Measurements from ENCODE around the gene ZNF775.
A peak's percentile ranks its signal among the peaks of the same experiment; 100 is the strongest.
"Not testable (repeated sequence)": the region's sequence is repeated elsewhere in the genome, so short reads cannot be mapped to it uniquely, and the experiment has no call there.

The ZNF775 gene

DNA sequence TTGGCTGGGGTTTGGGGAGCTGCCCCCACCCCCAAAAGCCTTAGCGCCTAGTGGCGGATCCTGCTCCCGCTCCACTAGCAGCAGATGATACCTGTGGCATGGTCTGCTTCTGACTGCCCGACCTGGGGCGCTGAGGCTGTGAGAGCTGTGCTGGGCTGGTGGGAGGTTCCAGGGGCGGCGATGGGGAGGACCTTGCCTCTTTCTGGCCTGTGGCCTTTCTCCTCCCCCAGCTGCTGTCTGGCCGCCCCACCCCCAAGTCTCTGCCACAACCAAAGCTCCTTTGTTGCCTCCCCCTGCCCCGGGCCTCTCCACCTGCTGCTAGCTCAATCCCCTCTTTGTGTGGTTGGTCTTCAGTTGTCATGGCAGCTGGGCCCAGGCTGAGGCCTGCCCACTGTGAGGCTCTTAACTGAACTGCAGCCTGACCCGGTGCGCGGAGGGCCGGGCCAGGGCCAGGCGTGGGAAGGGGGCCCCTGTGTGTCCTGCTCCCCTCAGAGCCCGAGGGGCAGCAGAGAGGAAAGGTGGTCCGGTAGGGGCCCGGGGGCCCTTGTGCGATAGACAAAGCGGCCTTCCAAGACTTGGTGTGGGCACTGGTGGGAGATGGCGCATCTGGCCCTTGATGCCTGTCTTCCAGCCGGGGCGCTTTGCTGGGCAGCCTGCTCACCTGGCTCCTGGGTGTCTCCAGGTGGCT, 4.7 kb downstream of the ZNF775 start:
- no peak overlapping the region for H3K4me3 ChIP-seq (replicated peaks; ENCODE audit: insufficient read depth, low read length)
- H3K27me3 ChIP-seq (ENCODE audit: insufficient read depth, poor library complexity, severe bottlenecking) = no peaks in the 10 kb centered on the region
- TF ChIP-seq POLR2AphosphoS5 (IDR thresholded peaks at IDR 0.05; ENCODE audit: low read depth) (no peak), GABPA (IDR thresholded peaks at IDR 0.05; ENCODE audit: low read depth) (no peak)
- H3K27ac ChIP-seq (replicated peaks) = peak overlapping the region; percentile 63
- DNase-seq (ENCODE audit: low read depth in 1 of 2, low spot score in 1 of 2) = no peak

DNA sequence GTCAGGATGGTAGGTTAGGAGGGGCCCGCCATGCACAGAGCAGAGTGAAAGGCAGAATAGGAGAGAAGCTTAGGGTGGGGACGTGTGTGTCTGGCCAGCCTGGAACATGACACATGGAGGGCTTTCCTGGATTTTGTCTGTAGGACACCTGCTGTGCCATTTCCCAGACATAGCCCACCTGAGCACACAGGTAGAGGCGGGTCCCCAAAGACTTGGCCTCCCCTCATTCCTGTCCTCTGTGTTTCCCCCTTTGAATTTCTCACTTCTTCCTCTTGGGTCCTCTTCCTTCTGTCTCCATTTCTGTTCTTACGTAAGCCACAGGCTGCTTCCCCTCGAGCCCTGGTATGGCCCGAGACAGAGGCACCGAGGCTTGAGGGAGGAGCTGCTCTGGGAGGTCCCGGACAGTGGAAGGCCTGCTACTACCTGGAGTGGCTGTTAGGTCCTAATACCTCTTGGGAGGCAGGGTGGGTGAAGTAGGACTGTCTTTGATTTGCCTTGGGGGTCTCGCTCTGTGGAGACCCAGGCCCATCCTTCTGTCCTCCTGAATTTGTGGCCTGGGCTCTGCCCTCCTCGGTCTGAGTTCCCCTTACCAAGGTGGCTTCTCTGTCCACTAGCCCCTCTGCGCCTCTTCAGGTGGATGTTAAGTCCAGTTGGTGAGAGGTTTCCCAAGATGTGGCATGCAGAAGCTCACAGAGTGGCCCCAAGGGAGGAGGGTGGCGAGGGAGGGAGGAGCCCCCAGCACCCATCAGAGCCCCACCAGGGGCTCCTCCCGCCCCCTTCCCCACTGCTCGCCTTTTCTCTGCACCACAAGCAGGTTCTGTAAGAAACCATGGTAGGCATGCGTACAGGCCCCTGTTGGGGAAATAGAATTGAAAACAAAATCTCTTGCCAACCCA, 5.5 kb downstream of the ZNF775 start:
- Histone ChIP-seq H3K27ac (replicated peaks) (peak overlapping the region; percentile 63), H3K27me3 (ENCODE audit: insufficient read depth, poor library complexity, severe bottlenecking) (no peaks in the 10 kb centered on the region), H3K4me3 (replicated peaks; ENCODE audit: insufficient read depth, low read length) (no peak overlapping the region)
- TF ChIP-seq POLR2AphosphoS5 (IDR thresholded peaks at IDR 0.05; ENCODE audit: low read depth) (no peak), SPI1 (IDR thresholded peaks at IDR 0.05; ENCODE audit: borderline replicate concordance, low read depth) (peak; percentile 49; the same call in 1 of the 2 replicates)
- peak in 1 of 2 experiments; percentile 78 for DNase-seq (ENCODE audit: low read depth in 1 of 2, low spot score in 1 of 2)

DNA sequence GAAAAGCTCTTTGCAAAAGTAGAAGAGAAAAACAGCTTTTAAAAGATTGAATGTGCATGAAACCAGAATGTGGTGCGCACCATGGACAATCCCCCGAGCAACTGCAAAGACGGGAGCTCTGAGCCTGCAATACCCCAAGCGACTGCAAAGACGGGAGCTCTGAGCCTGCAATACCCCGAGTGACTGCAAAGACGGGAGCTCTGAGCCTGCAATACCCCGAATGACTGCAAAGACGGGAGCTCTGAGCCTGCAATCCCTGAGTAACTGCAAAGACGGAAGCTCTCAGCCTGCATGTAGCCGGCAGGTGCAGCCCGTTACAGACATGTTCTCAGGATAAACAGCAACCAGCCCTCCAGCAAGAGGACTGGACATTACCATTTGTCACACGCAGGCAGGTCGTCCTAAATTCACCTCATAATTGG, 6.2 kb downstream of the ZNF775 start:
- no peak overlapping the region for H3K4me3 ChIP-seq (replicated peaks; ENCODE audit: insufficient read depth, low read length)
- H3K27ac ChIP-seq (replicated peaks) = peak overlapping the region; percentile 63
- no peak for TF ChIP-seq GABPA (IDR thresholded peaks at IDR 0.05; ENCODE audit: low read depth)
- TF ChIP-seq SPI1 (IDR thresholded peaks at IDR 0.05; ENCODE audit: borderline replicate concordance, low read depth) = no peak
- no peak for TF ChIP-seq POLR2AphosphoS5 (IDR thresholded peaks at IDR 0.05; ENCODE audit: low read depth)
- TF ChIP-seq, protein P1, sequence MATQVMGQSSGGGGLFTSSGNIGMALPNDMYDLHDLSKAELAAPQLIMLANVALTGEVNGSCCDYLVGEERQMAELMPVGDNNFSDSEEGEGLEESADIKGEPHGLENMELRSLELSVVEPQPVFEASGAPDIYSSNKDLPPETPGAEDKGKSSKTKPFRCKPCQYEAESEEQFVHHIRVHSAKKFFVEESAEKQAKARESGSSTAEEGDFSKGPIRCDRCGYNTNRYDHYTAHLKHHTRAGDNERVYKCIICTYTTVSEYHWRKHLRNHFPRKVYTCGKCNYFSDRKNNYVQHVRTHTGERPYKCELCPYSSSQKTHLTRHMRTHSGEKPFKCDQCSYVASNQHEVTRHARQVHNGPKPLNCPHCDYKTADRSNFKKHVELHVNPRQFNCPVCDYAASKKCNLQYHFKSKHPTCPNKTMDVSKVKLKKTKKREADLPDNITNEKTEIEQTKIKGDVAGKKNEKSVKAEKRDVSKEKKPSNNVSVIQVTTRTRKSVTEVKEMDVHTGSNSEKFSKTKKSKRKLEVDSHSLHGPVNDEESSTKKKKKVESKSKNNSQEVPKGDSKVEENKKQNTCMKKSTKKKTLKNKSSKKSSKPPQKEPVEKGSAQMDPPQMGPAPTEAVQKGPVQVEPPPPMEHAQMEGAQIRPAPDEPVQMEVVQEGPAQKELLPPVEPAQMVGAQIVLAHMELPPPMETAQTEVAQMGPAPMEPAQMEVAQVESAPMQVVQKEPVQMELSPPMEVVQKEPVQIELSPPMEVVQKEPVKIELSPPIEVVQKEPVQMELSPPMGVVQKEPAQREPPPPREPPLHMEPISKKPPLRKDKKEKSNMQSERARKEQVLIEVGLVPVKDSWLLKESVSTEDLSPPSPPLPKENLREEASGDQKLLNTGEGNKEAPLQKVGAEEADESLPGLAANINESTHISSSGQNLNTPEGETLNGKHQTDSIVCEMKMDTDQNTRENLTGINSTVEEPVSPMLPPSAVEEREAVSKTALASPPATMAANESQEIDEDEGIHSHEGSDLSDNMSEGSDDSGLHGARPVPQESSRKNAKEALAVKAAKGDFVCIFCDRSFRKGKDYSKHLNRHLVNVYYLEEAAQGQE (IDR thresholded peaks at IDR 0.05; ENCODE audit: insufficient replicate concordance, low read depth) = no peak
- TF ChIP-seq, protein P2, sequence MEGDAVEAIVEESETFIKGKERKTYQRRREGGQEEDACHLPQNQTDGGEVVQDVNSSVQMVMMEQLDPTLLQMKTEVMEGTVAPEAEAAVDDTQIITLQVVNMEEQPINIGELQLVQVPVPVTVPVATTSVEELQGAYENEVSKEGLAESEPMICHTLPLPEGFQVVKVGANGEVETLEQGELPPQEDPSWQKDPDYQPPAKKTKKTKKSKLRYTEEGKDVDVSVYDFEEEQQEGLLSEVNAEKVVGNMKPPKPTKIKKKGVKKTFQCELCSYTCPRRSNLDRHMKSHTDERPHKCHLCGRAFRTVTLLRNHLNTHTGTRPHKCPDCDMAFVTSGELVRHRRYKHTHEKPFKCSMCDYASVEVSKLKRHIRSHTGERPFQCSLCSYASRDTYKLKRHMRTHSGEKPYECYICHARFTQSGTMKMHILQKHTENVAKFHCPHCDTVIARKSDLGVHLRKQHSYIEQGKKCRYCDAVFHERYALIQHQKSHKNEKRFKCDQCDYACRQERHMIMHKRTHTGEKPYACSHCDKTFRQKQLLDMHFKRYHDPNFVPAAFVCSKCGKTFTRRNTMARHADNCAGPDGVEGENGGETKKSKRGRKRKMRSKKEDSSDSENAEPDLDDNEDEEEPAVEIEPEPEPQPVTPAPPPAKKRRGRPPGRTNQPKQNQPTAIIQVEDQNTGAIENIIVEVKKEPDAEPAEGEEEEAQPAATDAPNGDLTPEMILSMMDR (IDR thresholded peaks at IDR 0.05; ENCODE audit: insufficient read depth, low read length) = no peak
- no peak for DNase-seq (ENCODE audit: low read depth in 1 of 2, low spot score in 1 of 2)
- no peaks in the 10 kb centered on the region for H3K27me3 ChIP-seq (ENCODE audit: insufficient read depth, poor library complexity, severe bottlenecking)

DNA sequence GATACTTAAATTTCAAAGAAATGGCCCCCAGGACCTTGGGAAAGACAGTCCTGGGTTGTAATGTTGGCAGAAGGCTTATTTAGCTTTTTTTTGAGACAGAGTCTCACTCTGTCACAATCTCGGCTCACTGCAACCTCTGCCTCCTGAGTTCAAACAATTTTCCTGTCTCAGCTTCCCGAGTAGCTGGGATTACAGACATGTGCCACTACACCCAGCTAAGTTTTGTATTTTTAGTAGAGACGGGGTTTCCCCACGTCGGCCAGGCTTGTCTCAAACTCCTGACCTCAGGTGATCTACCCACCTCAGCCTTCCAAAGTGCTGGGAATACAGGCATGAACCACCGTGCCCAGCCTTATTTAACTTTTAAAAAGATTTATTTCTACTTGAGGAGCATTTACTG, 6.8 kb downstream of the ZNF775 start:
- not testable (repeated sequence) for H3K4me3 ChIP-seq (replicated peaks; ENCODE audit: insufficient read depth, low read length); DNase-seq (ENCODE audit: low read depth in 1 of 2, low spot score in 1 of 2); H3K27me3 ChIP-seq (ENCODE audit: insufficient read depth, poor library complexity, severe bottlenecking)
- peak overlapping the region; percentile 48 for H3K27ac ChIP-seq (replicated peaks)

DNA sequence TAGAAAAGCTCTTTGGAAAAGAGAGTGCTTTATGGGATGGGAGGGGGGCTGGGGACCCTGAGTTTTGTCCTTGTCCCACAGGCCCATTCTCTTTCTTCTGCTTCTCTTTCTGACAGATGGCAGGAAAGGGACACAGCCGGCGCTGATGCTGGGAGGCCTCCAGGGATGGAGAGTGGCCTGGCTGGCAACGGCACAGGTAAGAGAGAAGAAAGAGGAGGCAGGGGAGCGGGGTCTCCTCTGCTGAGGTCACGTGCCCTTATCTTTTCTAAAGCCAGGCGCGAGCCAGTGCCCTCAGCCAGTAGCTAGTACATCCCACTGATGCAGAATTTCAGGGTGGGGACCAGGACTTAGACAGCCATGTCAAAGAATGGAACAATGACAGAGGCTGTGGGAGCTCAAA, 9.2 kb downstream of the ZNF775 start:
- Histone ChIP-seq H3K27ac (replicated peaks) (peak overlapping the region; percentile 87), H3K4me3 (replicated peaks; ENCODE audit: insufficient read depth, low read length) (no peak overlapping the region), H3K27me3 (ENCODE audit: insufficient read depth, poor library complexity, severe bottlenecking) (no peaks in the 10 kb centered on the region)
- TF ChIP-seq, protein P1 (IDR thresholded peaks at IDR 0.05; ENCODE audit: insufficient replicate concordance, low read depth) = no peak
- DNase-seq (ENCODE audit: low read depth in 1 of 2, low spot score in 1 of 2) = no peak

Data from HL-60 (cell line).